ENCODE results near the gene NQO2. TPM values are rescaled to one million over a fixed set of nuclear protein-coding genes. Genes with fewer than 3 reads are reported as not detected.

NQO2 gene
- total and polyA plus RNA-seq, 2 donors (not counting 1 experiment from before 2014, with no cell fraction given) = 6.2 to 21.5 TPM

GRCh38 chr6:3057063-3057770 lies 57.5 kb downstream of the NQO2 start:
- DNase-seq (no peak), ATAC-seq (ENCODE audit: low read depth) (no peak)
- Histone ChIP-seq H4K20me1 (ENCODE audit: control insufficient read depth, insufficient read depth, low read length, poor library complexity, severe bottlenecking) (no peaks in the 10 kb centered on the region), H3K27ac (ENCODE audit: low read length in 2 of 2) (no peak overlapping the region), H3K4me1 (ENCODE audit: control insufficient read depth in 2 of 2, insufficient read depth in 2 of 2, low read length in 2 of 2) (peaks cover 5 to 22% of the 10 kb centered on the region in 2 donors), H3K4me2 (replicated peaks; ENCODE audit: low read depth, low read length, poor library complexity, severe bottlenecking) (no peak overlapping the region), H3K4me3 (ENCODE audit: control extremely low read depth in 1 of 5, extremely low read depth in 1 of 5, insufficient read depth in 1 of 5, low read depth in 2 of 5, low read length in 4 of 5) (no peak overlapping the region), H3K36me3 (replicated peaks in 1 of 2; ENCODE audit: control extremely low read depth in 1 of 2, control insufficient read depth in 1 of 2, extremely low read depth in 1 of 2, insufficient read depth in 2 of 2, low read length in 1 of 2) (no peaks in the 10 kb centered on the region), H3K79me2 (ENCODE audit: control insufficient read depth, insufficient read depth, low read length) (no peaks in the 10 kb centered on the region), H3K27me3 (replicated peaks in 1 of 4; ENCODE audit: control extremely low read depth in 1 of 4, control insufficient read depth in 3 of 4, insufficient read depth in 4 of 4, low read length in 3 of 4) (peaks cover 0 to 3% (median 1%) of the 10 kb centered on the region in 4 experiments), H3K9ac (ENCODE audit: low read length) (no peak overlapping the region), H2AFZ (ENCODE audit: insufficient read depth, low read depth, low read length, poor library complexity, severe bottlenecking) (no peak overlapping the region), H3K9me3 (ENCODE audit: control extremely low read depth in 1 of 3, control insufficient read depth in 2 of 3, insufficient read depth in 1 of 3, low read length in 2 of 3) (peaks cover 0 to 9% (median 0%) of the 10 kb centered on the region in 3 donors)
- intact Hi-C loops (cut with micrococcal nuclease) = loop anchor here (2.0 to 5.0 kb wide), 2 partner anchors 210 to 266 kb away; no protein-coding TSS in a partner anchor
- Mint-ChIP-seq H3K4me3 (no peak overlapping the region), H3K4me1 (peaks cover 13% of the 10 kb centered on the region), H3K9me3 (ENCODE audit: insufficient read depth) (no peaks in the 10 kb centered on the region), H3K27me3 (no peaks in the 10 kb centered on the region), H3K27ac (no peak overlapping the region)
- ChIA-PET POLR2A (interaction anchor here (0.5 to 0.7 kb wide), 2 partner anchors 58 to 320 kb away, joined by 3 read pairs; partner anchors contain the start of gene NQO2), CTCF (interaction anchor here (0.8 to 8.6 kb wide), 10 partner anchors 10 to 307 kb away, joined by 3 to 83 read pairs (median 12); partner anchors contain the start of genes MYLK4, NQO2 and RIPK1)
- TF ChIP-seq EZH2 (IDR thresholded peaks at IDR 0.05; ENCODE audit: borderline replicate concordance, insufficient read depth, low read depth, low read length, poor library complexity, severe bottlenecking) = no peak
- TF ChIP-seq, protein P1, sequence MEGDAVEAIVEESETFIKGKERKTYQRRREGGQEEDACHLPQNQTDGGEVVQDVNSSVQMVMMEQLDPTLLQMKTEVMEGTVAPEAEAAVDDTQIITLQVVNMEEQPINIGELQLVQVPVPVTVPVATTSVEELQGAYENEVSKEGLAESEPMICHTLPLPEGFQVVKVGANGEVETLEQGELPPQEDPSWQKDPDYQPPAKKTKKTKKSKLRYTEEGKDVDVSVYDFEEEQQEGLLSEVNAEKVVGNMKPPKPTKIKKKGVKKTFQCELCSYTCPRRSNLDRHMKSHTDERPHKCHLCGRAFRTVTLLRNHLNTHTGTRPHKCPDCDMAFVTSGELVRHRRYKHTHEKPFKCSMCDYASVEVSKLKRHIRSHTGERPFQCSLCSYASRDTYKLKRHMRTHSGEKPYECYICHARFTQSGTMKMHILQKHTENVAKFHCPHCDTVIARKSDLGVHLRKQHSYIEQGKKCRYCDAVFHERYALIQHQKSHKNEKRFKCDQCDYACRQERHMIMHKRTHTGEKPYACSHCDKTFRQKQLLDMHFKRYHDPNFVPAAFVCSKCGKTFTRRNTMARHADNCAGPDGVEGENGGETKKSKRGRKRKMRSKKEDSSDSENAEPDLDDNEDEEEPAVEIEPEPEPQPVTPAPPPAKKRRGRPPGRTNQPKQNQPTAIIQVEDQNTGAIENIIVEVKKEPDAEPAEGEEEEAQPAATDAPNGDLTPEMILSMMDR (IDR thresholded peaks at IDR 0.05) = no peak
- WGBS (ENCODE audit: insufficient coverage) = 85% methylated on average over 5 of the region's 11 CpGs

- Mint-ChIP-seq H3K4me3 (no peak overlapping the region), H3K27me3 (no peaks in the 10 kb centered on the region), H3K4me1 (peaks cover 6% of the 10 kb centered on the region), H3K27ac (no peak overlapping the region), H3K9me3 (ENCODE audit: insufficient read depth) (no peaks in the 10 kb centered on the region)
- no CpG with 5 or more reads among the region's 2 CpGs for WGBS (ENCODE audit: insufficient coverage)
- H3K9me3 ChIP-seq (ENCODE audit: control extremely low read depth in 1 of 3, control insufficient read depth in 2 of 3, insufficient read depth in 1 of 3, low read length in 2 of 3) = peaks cover 0 to 2% (median 0%) of the 10 kb centered on the region in 3 donors
- H3K27me3 ChIP-seq (replicated peaks in 1 of 4; ENCODE audit: control extremely low read depth in 1 of 4, control insufficient read depth in 3 of 4, insufficient read depth in 4 of 4, low read length in 3 of 4) = peaks cover 0 to 3% (median 0%) of the 10 kb centered on the region in 4 experiments
- peaks cover 0 to 11% of the 10 kb centered on the region in 2 donors for H3K4me1 ChIP-seq (ENCODE audit: control insufficient read depth in 2 of 2, insufficient read depth in 2 of 2, low read length in 2 of 2)
- no peak overlapping the region for H3K27ac ChIP-seq (ENCODE audit: low read length in 2 of 2)
- no peak overlapping the region for H3K4me3 ChIP-seq (ENCODE audit: control extremely low read depth in 1 of 5, extremely low read depth in 1 of 5, insufficient read depth in 1 of 5, low read depth in 2 of 5, low read length in 4 of 5)
- ATAC-seq (ENCODE audit: low read depth) (no peak), DNase-seq (no peak)
- H4K20me1 ChIP-seq (ENCODE audit: control insufficient read depth, insufficient read depth, low read length, poor library complexity, severe bottlenecking) = no peaks in the 10 kb centered on the region
- POLR2A ChIA-PET = no interaction called here
- TF ChIP-seq, protein P1 (IDR thresholded peaks at IDR 0.05) = no peak
- TF ChIP-seq EZH2 (IDR thresholded peaks at IDR 0.05; ENCODE audit: borderline replicate concordance, insufficient read depth, low read depth, low read length, poor library complexity, severe bottlenecking) = no peak
- intact Hi-C loops (cut with micrococcal nuclease) = loop anchor here (5.0 kb wide), 1 partner anchor 212 kb away; no protein-coding TSS in a partner anchor
- H3K79me2 ChIP-seq (ENCODE audit: control insufficient read depth, insufficient read depth, low read length) = no peaks in the 10 kb centered on the region
- no peak overlapping the region for H3K9ac ChIP-seq (ENCODE audit: low read length)
- H3K4me2 ChIP-seq (replicated peaks; ENCODE audit: low read depth, low read length, poor library complexity, severe bottlenecking) = no peak overlapping the region
- H3K36me3 ChIP-seq (replicated peaks in 1 of 2; ENCODE audit: control extremely low read depth in 1 of 2, control insufficient read depth in 1 of 2, extremely low read depth in 1 of 2, insufficient read depth in 2 of 2, low read length in 1 of 2) = no peaks in the 10 kb centered on the region
- no peak overlapping the region for H2AFZ ChIP-seq (ENCODE audit: insufficient read depth, low read depth, low read length, poor library complexity, severe bottlenecking)
- CTCF ChIA-PET = interaction anchor here (1.2 to 8.6 kb wide), 5 partner anchors 9 to 126 kb away, joined by 3 to 83 read pairs (median 4); partner anchors contain the start of genes NQO2 and RIPK1
Measured at GRCh38 chr6:3058957-3059356, 59.3 kb downstream of the NQO2 start.
